ENCODE data around the gene ERC2.

GRCh38 chr3:56133423-56133822, 334.8 kb downstream of the ERC2 start:
- TF ChIP-seq, protein P1, sequence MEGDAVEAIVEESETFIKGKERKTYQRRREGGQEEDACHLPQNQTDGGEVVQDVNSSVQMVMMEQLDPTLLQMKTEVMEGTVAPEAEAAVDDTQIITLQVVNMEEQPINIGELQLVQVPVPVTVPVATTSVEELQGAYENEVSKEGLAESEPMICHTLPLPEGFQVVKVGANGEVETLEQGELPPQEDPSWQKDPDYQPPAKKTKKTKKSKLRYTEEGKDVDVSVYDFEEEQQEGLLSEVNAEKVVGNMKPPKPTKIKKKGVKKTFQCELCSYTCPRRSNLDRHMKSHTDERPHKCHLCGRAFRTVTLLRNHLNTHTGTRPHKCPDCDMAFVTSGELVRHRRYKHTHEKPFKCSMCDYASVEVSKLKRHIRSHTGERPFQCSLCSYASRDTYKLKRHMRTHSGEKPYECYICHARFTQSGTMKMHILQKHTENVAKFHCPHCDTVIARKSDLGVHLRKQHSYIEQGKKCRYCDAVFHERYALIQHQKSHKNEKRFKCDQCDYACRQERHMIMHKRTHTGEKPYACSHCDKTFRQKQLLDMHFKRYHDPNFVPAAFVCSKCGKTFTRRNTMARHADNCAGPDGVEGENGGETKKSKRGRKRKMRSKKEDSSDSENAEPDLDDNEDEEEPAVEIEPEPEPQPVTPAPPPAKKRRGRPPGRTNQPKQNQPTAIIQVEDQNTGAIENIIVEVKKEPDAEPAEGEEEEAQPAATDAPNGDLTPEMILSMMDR (IDR thresholded peaks at IDR 0.05), result no peak
- TF ChIP-seq EP300 (IDR thresholded peaks at IDR 0.05) (no peak), POLR2A (IDR thresholded peaks at IDR 0.05) (no peak)

Data from ovary (tissue), 3 donors.